ENCODE measurements around the gene CCDC117.

CCDC117 gene

DNA sequence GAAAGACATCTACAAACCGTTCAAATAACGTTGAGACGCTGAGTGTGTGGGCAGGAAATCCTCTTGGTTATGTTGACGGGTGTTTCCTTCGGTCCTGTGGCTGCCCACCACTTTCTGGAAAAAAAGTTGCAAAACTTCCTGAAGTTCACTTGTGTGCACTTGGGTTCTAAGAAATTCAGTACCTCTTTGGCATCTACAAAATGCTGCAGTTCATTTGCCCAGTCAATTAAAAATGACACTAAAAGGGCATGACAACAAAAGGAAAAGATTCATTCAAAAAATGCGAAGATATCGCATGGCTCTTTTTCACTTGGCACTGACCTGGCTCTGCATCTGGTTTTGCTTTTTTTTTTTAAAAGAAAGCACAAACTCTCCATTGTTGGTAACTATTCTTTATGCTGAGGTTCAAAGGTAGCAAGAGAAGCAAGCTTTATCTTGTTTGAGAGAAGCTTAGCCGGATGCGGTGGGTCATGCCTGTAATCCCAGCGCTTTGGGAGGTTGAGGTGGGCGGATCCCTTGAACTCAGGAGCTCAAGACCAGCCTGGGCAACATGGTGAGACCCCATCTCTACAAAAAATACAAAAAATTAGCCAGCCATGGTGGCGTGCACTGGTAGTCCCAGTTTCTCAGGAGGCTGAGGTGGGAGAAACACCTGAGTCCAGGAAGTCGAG, 38.5 kb downstream of the CCDC117 start:
- Histone ChIP-seq H3K9me3 (ENCODE audit: control insufficient read depth, low read length) (no peaks in the 10 kb centered on the region), H3K4me1 (ENCODE audit: control insufficient read depth, insufficient read depth, low read length) (peaks cover 17% of the 10 kb centered on the region), H3K9ac (ENCODE audit: low read length) (no peak overlapping the region), H3K4me3 (ENCODE audit: low read length) (no peak overlapping the region), H3K27me3 (replicated peaks; ENCODE audit: control insufficient read depth, insufficient read depth, low read length) (no peaks in the 10 kb centered on the region), H3K36me3 (ENCODE audit: control insufficient read depth, insufficient read depth, low read length, severe bottlenecking) (no peaks in the 10 kb centered on the region)
- no peak for DNase-seq (ENCODE audit: low read depth)

DNA sequence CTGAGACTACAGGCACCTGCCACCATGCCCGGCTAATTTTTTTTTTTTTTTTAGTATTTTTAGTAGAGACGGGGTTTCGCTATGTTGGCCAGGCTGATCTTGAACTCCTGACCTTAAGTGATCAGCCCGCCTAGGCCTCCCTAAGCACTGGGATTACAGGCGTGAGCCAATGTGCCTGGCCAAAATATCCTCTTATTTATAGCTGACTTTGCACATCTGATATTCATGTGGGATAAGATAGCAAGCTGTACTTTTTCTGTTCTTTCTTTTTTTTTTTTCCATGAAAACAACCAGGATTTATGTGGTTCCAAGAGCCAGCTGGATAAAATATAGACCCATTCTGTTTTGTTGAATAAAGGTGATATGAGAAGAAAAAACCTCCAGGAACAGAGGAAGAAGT, 40.0 kb downstream of the CCDC117 start:
- H3K4me1 ChIP-seq (ENCODE audit: control insufficient read depth, insufficient read depth, low read length) = peaks cover 17% of the 10 kb centered on the region
- H3K9me3 ChIP-seq (ENCODE audit: control insufficient read depth, low read length) = no peaks in the 10 kb centered on the region
- DNase-seq (ENCODE audit: low read depth) = no peak
- H3K36me3 ChIP-seq (ENCODE audit: control insufficient read depth, insufficient read depth, low read length, severe bottlenecking) = no peaks in the 10 kb centered on the region
- no peak overlapping the region for H3K4me3 ChIP-seq (ENCODE audit: low read length)
- no peak overlapping the region for H3K9ac ChIP-seq (ENCODE audit: low read length)
- no peaks in the 10 kb centered on the region for H3K27me3 ChIP-seq (replicated peaks; ENCODE audit: control insufficient read depth, insufficient read depth, low read length)

DNA sequence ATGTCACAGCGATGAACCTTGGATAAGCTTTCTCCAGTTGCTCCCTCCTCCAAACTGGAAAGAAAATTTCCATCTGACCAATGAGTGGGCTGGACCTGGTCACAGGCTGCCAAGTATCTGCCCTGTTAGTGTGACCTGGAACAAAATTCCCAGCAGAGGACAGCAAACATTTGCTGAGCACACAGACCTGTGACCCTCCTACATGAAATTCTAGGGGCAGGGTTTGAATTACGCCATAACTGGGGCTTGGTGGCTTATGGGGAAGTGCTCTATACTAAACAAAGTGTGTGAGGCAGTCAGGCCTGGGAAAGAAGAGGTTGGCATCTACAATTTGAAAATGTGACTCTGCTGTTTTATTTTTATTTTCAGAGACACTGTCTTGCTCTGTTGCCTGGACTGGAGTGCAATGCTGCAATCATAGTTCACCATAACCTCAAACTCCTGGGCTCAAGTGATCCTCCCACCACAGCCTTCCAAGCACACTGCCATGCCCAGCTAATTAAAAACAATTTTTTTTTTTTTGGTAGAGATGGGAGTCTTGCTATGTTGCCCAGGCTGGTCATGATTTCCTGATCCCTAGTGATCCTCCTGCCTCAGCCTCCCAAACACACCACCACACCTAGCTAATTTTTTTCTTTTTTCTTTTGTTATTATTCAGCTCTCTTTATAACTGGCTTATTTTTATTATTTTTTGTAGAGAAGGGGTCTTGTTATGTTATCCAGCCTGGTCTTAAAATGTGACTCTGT, 41.5 kb downstream of the CCDC117 start:
- Histone ChIP-seq H3K9ac (ENCODE audit: low read length) (no peak overlapping the region), H3K36me3 (ENCODE audit: control insufficient read depth, insufficient read depth, low read length, severe bottlenecking) (no peaks in the 10 kb centered on the region), H3K27me3 (replicated peaks; ENCODE audit: control insufficient read depth, insufficient read depth, low read length) (no peaks in the 10 kb centered on the region), H3K9me3 (ENCODE audit: control insufficient read depth, low read length) (no peaks in the 10 kb centered on the region), H3K4me1 (ENCODE audit: control insufficient read depth, insufficient read depth, low read length) (peaks cover 27% of the 10 kb centered on the region), H3K4me3 (ENCODE audit: low read length) (no peak overlapping the region)
- no peak for DNase-seq (ENCODE audit: low read depth)

DNA sequence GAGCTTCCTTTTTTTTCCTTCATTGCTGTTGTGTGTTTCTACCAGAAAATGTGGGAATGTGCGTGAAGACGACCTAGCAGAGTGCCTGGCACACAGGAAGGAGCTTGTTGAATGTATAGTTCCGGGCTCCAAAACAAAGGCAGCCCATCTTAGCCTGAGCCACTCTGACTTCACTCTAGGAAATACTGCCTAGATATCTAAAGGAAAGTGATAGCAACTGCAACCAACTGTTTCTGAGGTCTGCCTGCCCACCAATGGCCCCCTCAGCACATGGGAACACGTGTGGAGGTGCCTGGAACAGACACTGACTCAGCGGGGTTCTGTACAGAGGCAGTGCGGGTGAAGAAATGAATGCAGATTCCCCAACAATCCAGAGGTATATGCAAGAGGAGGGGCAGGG, 42.6 kb downstream of the CCDC117 start:
- H3K9me3 ChIP-seq (ENCODE audit: control insufficient read depth, low read length) = no peaks in the 10 kb centered on the region
- no peaks in the 10 kb centered on the region for H3K27me3 ChIP-seq (replicated peaks; ENCODE audit: control insufficient read depth, insufficient read depth, low read length)
- H3K36me3 ChIP-seq (ENCODE audit: control insufficient read depth, insufficient read depth, low read length, severe bottlenecking) = no peaks in the 10 kb centered on the region
- peaks cover 27% of the 10 kb centered on the region for H3K4me1 ChIP-seq (ENCODE audit: control insufficient read depth, insufficient read depth, low read length)
- H3K9ac ChIP-seq (ENCODE audit: low read length) = no peak overlapping the region
- no peak for DNase-seq (ENCODE audit: low read depth)
- no peak overlapping the region for H3K4me3 ChIP-seq (ENCODE audit: low read length)

DNA sequence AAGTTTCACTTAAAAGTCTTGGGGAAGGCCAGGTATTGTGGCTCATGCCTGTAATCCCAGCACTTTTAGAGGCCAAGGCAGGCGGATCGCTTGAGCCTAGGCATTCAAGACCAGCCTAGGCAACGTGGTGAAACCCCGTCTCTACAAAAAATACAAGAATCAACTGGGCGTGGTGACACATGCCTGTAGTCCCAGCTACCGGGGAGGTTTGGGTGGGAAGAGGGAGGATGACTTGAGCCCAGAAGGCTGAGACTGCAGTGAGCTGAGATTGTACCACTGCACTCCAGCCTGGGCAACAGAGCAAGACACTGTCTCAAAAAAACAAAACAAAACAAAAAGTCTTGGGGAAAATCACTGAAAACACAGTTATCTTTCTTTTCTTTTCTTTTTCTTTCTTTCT, 43.2 kb downstream of the CCDC117 start:
- Histone ChIP-seq H3K9me3 (ENCODE audit: control insufficient read depth, low read length) (no peaks in the 10 kb centered on the region), H3K9ac (ENCODE audit: low read length) (no peak overlapping the region), H3K36me3 (ENCODE audit: control insufficient read depth, insufficient read depth, low read length, severe bottlenecking) (no peaks in the 10 kb centered on the region), H3K27me3 (replicated peaks; ENCODE audit: control insufficient read depth, insufficient read depth, low read length) (no peaks in the 10 kb centered on the region), H3K4me1 (ENCODE audit: control insufficient read depth, insufficient read depth, low read length) (peaks cover 27% of the 10 kb centered on the region), H3K4me3 (ENCODE audit: low read length) (no peak overlapping the region)
- DNase-seq (ENCODE audit: low read depth) = no peak

DNA sequence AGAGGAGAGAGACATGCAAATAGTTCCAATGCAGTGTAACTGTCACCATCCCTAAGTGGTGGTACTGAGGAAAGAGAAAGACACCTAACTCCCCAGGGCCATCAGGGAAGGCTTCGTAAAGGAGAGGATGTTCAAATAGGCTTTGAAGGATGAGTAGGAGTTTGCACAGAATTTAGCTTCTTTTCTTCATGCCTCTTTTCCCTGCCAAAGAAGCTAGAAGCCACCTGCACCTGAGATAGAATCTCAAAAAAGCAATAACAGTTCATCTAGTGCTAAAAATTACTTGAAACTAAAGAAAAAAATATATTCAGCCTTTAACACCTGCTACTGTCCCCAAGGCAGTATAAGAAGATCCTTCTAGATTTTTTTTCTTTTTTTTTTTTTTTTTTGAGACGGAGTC, 44.6 kb downstream of the CCDC117 start:
- Histone ChIP-seq H3K9ac (ENCODE audit: low read length) (no peak overlapping the region), H3K27me3 (replicated peaks; ENCODE audit: control insufficient read depth, insufficient read depth, low read length) (no peaks in the 10 kb centered on the region), H3K4me1 (ENCODE audit: control insufficient read depth, insufficient read depth, low read length) (peaks cover 26% of the 10 kb centered on the region), H3K4me3 (ENCODE audit: low read length) (no peak overlapping the region), H3K36me3 (ENCODE audit: control insufficient read depth, insufficient read depth, low read length, severe bottlenecking) (no peaks in the 10 kb centered on the region), H3K9me3 (ENCODE audit: control insufficient read depth, low read length) (no peaks in the 10 kb centered on the region)
- DNase-seq (ENCODE audit: low read depth) = no peak

DNA sequence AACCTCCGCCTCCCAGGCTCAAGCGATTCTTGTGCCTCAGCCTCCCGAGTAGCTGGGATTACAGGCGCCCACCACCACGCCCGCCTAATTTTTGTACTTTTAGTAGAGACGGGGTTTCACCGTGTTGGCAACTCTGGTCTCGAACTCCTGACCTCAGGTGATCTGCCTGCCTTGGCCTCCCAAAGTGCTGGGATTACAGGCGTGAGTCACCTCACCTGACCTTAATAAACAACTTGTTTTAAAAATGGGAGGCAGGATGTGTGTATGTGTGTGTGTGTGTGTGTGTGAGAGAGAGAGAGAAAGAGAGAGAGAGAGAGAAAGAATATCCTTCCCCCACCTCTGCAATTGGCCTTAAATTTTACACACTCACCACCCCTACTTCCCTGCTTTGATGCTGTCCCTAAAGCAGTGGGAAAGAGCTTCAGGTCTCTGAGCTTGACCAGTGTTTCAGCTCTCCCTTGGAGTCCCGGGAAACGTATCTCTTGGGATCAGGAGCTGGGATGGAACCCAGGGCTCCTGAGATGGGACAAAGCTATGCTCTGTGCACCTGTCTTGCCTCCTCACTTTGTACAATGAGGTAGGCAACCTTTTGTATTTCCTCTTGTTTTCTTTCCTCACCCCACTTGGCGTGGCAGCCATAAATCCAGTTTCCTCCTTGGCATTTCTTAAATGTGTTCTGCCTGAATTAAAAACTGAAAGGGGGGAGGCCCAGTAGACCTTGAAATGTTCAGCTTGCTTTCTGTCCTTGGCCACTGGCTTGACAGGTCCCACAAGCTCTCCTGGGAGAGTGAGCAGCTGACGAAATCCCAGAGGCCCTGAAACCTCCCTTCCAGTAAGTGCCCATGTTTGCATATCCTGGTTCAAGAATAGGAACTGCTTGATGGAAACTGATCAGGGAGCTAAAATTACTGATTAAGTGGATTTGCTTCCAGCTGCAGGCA, 45.7 kb downstream of the CCDC117 start:
- no peak for DNase-seq (ENCODE audit: low read depth)
- Histone ChIP-seq H3K27me3 (replicated peaks; ENCODE audit: control insufficient read depth, insufficient read depth, low read length) (no peaks in the 10 kb centered on the region), H3K4me1 (ENCODE audit: control insufficient read depth, insufficient read depth, low read length) (peaks cover 20% of the 10 kb centered on the region), H3K9ac (ENCODE audit: low read length) (no peak overlapping the region), H3K4me3 (ENCODE audit: low read length) (no peak overlapping the region), H3K36me3 (ENCODE audit: control insufficient read depth, insufficient read depth, low read length, severe bottlenecking) (no peaks in the 10 kb centered on the region), H3K9me3 (ENCODE audit: control insufficient read depth, low read length) (no peaks in the 10 kb centered on the region)

DNA sequence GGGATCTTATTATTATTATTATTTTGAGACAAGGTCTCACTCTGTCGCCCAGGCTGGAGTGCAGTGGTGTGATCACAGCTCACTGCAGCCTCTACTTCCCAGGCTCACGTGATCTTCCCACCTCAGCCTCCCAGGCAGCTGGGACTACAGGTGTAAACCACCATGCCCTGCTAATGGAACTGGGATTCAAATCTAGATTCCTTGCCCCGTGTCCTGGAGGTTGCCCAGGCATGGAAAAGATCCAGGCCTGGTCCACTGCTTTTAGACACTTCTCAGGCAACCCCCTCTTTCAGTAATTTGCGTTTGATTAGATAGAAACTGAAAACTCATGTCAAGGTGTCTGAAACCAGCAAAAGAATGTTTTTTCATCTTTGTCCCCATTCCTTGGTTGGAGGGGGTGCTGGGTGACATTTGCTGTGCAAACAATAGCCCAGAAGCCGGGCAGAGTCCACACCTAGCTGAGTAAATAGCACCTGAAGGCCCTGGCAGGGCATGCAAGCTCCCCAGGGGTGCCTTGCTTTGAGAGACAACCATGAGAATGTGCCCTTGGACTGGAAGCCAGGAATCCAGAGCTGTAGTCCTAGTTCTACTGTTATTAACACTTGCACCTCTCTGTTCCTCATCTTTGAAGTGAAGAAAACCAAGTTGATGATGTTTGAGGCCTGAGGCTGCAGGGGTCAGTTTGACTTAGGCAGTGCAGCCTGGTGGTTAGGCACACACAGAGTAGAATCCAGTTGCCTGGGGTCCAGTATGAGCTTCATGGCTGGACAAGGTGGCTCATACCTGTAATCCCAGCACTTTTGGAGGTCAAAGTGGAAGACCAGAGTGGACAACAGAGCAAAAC, 47.0 kb downstream of the CCDC117 start:
- no peak overlapping the region for H3K4me3 ChIP-seq (ENCODE audit: low read length)
- no peaks in the 10 kb centered on the region for H3K27me3 ChIP-seq (replicated peaks; ENCODE audit: control insufficient read depth, insufficient read depth, low read length)
- H3K9me3 ChIP-seq (ENCODE audit: control insufficient read depth, low read length) = no peaks in the 10 kb centered on the region
- DNase-seq (ENCODE audit: low read depth) = no peak
- no peak overlapping the region for H3K9ac ChIP-seq (ENCODE audit: low read length)
- peaks cover 10% of the 10 kb centered on the region for H3K4me1 ChIP-seq (ENCODE audit: control insufficient read depth, insufficient read depth, low read length)
- no peaks in the 10 kb centered on the region for H3K36me3 ChIP-seq (ENCODE audit: control insufficient read depth, insufficient read depth, low read length, severe bottlenecking)

DNA sequence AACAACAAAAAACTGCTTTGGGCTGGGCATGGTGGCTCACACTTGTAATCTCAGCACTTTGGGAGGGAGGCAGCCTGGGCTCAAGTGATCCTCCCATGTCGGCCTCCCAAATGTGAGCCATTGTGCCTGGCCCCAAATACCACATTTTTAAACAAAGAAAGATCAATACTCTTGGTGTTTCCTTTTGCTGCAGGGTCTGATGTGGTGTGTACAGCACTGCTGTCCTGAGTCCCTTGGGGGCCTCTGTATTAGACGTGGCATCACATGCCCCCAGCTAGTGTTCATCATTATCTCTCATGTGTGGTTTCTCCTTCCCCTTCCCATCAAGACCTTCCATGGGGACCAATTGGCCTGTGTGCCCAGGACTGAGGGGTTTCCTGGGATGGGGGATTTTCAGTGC, 48.4 kb downstream of the CCDC117 start:
- Histone ChIP-seq H3K36me3 (ENCODE audit: control insufficient read depth, insufficient read depth, low read length, severe bottlenecking) (no peaks in the 10 kb centered on the region), H3K4me1 (ENCODE audit: control insufficient read depth, insufficient read depth, low read length) (peaks cover 10% of the 10 kb centered on the region), H3K27me3 (replicated peaks; ENCODE audit: control insufficient read depth, insufficient read depth, low read length) (no peaks in the 10 kb centered on the region), H3K9ac (ENCODE audit: low read length) (no peak overlapping the region), H3K4me3 (ENCODE audit: low read length) (no peak overlapping the region), H3K9me3 (ENCODE audit: control insufficient read depth, low read length) (no peaks in the 10 kb centered on the region)
- DNase-seq (ENCODE audit: low read depth) = no peak

DNA sequence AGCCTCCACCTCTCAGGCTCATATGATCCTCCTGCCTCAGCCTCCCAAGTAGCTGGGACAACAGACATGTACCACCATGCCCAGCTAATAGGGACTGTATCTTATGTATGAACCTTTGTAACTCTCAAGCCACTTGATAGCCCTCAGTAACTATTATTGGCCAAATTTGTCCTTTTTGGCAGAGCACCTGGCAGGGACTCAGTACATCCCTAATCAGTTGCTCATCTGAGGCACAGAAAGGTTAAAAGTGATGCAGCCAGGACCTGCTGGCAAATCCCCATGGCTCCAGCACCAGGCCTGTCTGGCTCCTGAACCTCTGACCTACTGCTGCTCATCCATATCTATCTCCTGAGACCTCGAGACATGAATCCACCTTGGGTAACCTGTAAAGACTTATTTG, 49.0 kb downstream of the CCDC117 start:
- Histone ChIP-seq H3K4me1 (ENCODE audit: control insufficient read depth, insufficient read depth, low read length) (peaks cover 10% of the 10 kb centered on the region), H3K36me3 (ENCODE audit: control insufficient read depth, insufficient read depth, low read length, severe bottlenecking) (no peaks in the 10 kb centered on the region), H3K4me3 (ENCODE audit: low read length) (no peak overlapping the region), H3K9me3 (ENCODE audit: control insufficient read depth, low read length) (no peaks in the 10 kb centered on the region), H3K27me3 (replicated peaks; ENCODE audit: control insufficient read depth, insufficient read depth, low read length) (no peaks in the 10 kb centered on the region), H3K9ac (ENCODE audit: low read length) (no peak overlapping the region)
- DNase-seq (ENCODE audit: low read depth) = no peak

All from adipocyte (in vitro differentiated cells).